ENCODE data around the gene MTNR1B.

Gene MTNR1B

GRCh38 chr11:92969634-92970347 lies at the start of gene MTNR1B:
TSS of gene MTNR1B (plus strand) at chr11:92969651. CDS start at chr11:92969726, 75 bp downstream.
- no peak for DNase-seq

- DNase-seq, result no peak
Measured at GRCh38 chr11:92920331-92920730, 49.1 kb upstream of the MTNR1B start.

- DNase-seq, result no peak
Measured at GRCh38 chr11:92922731-92923130, 46.7 kb upstream of the MTNR1B start.

GRCh38 chr11:92929246-92929645 lies 40.2 kb upstream of the MTNR1B start:
- no peak for DNase-seq

- DNase-seq, result no peak
Measured at GRCh38 chr11:92929653-92930052, 39.8 kb upstream of the MTNR1B start.

GRCh38 chr11:92931746-92932422 lies 37.6 kb upstream of the MTNR1B start:
- DNase-seq, result no peak

- no peak for DNase-seq
Measured at GRCh38 chr11:92939305-92939704, 30.1 kb upstream of the MTNR1B start.

GRCh38 chr11:92941676-92942571 lies 27.5 kb upstream of the MTNR1B start:
- DNase-seq, result no peak

- no peak for DNase-seq
Measured at GRCh38 chr11:92946707-92947106, 22.7 kb upstream of the MTNR1B start.

- DNase-seq, result no peak
Measured at GRCh38 chr11:92948116-92948515, 21.3 kb upstream of the MTNR1B start.

GRCh38 chr11:92954003-92954402 lies 15.4 kb upstream of the MTNR1B start:
- no peak for DNase-seq

GRCh38 chr11:92955860-92956259 lies 13.6 kb upstream of the MTNR1B start:
- DNase-seq, result no peak

- no peak for DNase-seq
Measured at GRCh38 chr11:92960886-92961285, 8.6 kb upstream of the MTNR1B start.

- no peak for DNase-seq
Measured at GRCh38 chr11:92962446-92962845, 7.0 kb upstream of the MTNR1B start.

GRCh38 chr11:92964471-92964870 lies 5.0 kb upstream of the MTNR1B start:
- DNase-seq, result no peak

- no peak for DNase-seq
Measured at GRCh38 chr11:92965196-92965595, 4.3 kb upstream of the MTNR1B start.

- DNase-seq, result no peak
Measured at GRCh38 chr11:92967178-92967577, 2.3 kb upstream of the MTNR1B start.

GRCh38 chr11:92967867-92968266 lies 1.6 kb upstream of the MTNR1B start:
- DNase-seq, result no peak

GRCh38 chr11:92969293-92969633 lies 188 bp upstream of the MTNR1B start:
- no peak for DNase-seq

GRCh38 chr11:92972248-92972647 lies 2.8 kb downstream of the MTNR1B start:
- no peak for DNase-seq

- no peak for DNase-seq
Measured at GRCh38 chr11:92975285-92975684, 5.8 kb downstream of the MTNR1B start.

- no peak for DNase-seq
Measured at GRCh38 chr11:92976681-92977080, 7.2 kb downstream of the MTNR1B start.

GRCh38 chr11:92977401-92977800 lies 8.0 kb downstream of the MTNR1B start:
- no peak for DNase-seq
